Stimulated activated CD8-positive, alpha-beta memory T cell treated with anti-CD3 and anti-CD28 coated beads, Interleukin-4, amount 100 ng/mL, for 4 hours (primary cell): ENCODE results near the gene GALNT10.

ENCODE experiments used
- DNase-seq, 2 donors: peaks; one replicate each; pipeline ENCODE4 v3.0.0-alpha.2; 2020; ENCODE audit warnings: low read depth in 2 of 2, low spot score in 1 of 2

Gene GALNT10

GRCh38 chr5:154373729-154374179 is 183.2 kb downstream of the GALNT10 start:
- DNase-seq = no peak

- DNase-seq = no peak
These were observed 183.7 kb downstream of the GALNT10 start for GRCh38 chr5:154374264-154374663.

GRCh38 chr5:154375329-154376008 is 184.9 kb downstream of the GALNT10 start:
- no peak for DNase-seq

- DNase-seq = no peak
These were observed 185.9 kb downstream of the GALNT10 start for GRCh38 chr5:154376481-154376880.

- DNase-seq = no peak
These were observed 187.4 kb downstream of the GALNT10 start for GRCh38 chr5:154377754-154378533.

GRCh38 chr5:154380263-154380662 is 189.7 kb downstream of the GALNT10 start:
- no peak for DNase-seq

GRCh38 chr5:154384480-154385235 is 194.1 kb downstream of the GALNT10 start:
- no peak for DNase-seq

GRCh38 chr5:154385236-154385512 is 194.6 kb downstream of the GALNT10 start:
- DNase-seq = no peak

GRCh38 chr5:154386952-154387629 is 196.6 kb downstream of the GALNT10 start:
- DNase-seq = no peak

- no peak for DNase-seq
These were observed 198.3 kb downstream of the GALNT10 start for GRCh38 chr5:154388842-154389241.

GRCh38 chr5:154390096-154390495 is 199.6 kb downstream of the GALNT10 start:
- no peak for DNase-seq

GRCh38 chr5:154390746-154391359 is 200.3 kb downstream of the GALNT10 start:
- DNase-seq = no peak

- DNase-seq = no peak
These were observed 201.3 kb downstream of the GALNT10 start for GRCh38 chr5:154391788-154392187.

- DNase-seq = no peak
These were observed 203.3 kb downstream of the GALNT10 start for GRCh38 chr5:154393850-154394249.

- no peak for DNase-seq
These were observed 203.8 kb downstream of the GALNT10 start for GRCh38 chr5:154394307-154394706.

- no peak for DNase-seq
These were observed 205.0 kb downstream of the GALNT10 start for GRCh38 chr5:154395407-154396106.

GRCh38 chr5:154396128-154396527 is 205.6 kb downstream of the GALNT10 start:
- no peak for DNase-seq

- no peak for DNase-seq
These were observed 207.3 kb downstream of the GALNT10 start for GRCh38 chr5:154397652-154398406.

GRCh38 chr5:154400678-154401077 is 210.1 kb downstream of the GALNT10 start:
- no peak for DNase-seq

GRCh38 chr5:154401355-154401754 is 210.8 kb downstream of the GALNT10 start:
- DNase-seq = no peak
